GM21515 (cell line): ENCODE measurements around the gene NR5A1.

Experiments used
- ATAC-seq: cut with Tn5 transposase; IDR thresholded peaks from one replicate; pipeline ENCODE4 v1.9.1; 2021; ENCODE audit not compliant: unreplicated experiment

NR5A1 gene

DNA sequence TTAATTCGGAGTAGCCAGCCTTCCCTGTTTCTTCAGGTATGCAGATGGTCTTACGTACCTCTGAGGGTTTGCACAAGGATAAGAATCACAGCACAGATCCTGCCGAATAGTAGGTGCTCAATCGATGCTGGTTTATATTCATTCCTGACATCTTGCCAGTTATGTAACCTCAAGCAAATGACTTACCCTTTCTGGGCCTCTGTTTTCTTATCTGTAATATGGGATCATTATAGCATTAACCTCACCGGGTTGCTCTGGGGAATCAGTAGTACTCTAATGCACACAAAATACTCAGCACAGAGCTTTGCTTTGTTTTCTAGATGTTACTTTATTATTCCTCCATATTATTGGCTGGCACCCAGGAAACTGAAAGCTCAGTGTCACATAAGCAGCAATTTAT lies 7.7 kb upstream of the NR5A1 start:
- ATAC-seq = no peak

DNA sequence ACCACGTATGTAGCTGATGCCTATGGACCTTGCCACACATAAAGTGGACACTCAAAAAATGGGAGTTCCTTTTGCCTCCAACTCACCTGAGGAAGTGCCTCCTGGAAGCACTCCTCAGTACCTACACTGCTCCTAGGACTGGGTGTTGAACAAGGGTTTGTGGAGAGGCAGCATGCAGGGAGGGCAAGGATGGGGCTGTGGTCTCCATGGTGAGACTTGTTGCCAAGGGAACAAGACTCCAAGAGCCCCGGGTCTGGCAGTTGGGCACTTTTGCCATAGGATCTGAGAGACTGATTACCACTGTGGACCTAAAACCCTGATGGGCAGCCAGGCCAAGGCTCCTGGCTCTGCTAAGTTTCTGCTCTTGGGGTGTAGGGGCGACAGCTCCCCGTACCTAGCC lies 6.9 kb upstream of the NR5A1 start:
- ATAC-seq = no peak

DNA sequence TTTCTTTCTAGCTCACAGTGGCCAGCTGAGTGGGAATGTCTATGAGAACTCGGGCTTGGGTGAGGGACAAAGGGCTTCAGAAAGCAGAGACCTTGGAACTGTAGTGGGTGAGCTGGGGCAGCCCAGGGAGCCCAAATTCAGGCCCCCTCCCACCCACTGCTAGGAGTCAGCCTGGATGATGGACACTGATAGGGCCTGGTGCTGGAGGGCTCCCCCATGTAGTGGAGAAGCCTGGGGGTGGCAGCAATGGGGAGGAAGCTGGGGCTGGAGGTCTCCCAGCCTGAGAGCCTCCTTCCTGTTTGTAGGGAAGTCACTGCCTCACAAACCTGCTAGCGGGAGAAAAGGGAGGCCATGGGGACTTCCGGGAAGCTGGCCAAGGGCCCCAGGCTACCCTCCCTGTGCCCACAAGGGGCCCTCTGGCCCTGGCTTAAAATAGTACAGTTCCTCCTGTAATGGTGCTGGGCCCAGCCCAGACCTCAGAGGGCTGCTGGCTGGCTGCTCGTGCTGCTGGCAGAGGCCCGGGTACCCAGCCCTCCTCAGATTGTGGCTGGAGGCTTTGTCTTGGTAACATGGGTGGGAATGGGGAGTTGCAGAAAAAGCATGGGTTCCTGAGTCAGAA lies 6.3 kb upstream of the NR5A1 start:
- ATAC-seq = no peak

DNA sequence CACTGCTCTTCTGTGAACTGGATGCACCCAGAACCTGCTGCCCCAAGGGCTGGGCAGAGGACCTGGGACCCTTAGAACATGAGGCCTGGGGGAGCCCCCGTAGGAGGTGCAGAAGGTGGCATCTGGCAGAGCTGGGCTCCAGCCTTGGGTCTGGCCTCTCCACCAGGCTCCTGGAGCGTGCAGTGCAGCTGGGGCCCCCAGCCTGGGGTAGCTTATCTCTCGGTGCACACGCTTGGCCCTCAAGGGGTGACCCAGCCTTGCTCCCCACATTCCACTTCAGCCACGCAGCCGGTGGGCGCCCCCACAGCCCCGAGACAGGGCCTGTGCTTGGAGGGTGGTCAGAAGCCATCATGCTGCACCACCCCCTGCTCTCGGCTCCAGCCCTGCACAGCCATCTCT lies 5.6 kb upstream of the NR5A1 start:
- no peak for ATAC-seq

DNA sequence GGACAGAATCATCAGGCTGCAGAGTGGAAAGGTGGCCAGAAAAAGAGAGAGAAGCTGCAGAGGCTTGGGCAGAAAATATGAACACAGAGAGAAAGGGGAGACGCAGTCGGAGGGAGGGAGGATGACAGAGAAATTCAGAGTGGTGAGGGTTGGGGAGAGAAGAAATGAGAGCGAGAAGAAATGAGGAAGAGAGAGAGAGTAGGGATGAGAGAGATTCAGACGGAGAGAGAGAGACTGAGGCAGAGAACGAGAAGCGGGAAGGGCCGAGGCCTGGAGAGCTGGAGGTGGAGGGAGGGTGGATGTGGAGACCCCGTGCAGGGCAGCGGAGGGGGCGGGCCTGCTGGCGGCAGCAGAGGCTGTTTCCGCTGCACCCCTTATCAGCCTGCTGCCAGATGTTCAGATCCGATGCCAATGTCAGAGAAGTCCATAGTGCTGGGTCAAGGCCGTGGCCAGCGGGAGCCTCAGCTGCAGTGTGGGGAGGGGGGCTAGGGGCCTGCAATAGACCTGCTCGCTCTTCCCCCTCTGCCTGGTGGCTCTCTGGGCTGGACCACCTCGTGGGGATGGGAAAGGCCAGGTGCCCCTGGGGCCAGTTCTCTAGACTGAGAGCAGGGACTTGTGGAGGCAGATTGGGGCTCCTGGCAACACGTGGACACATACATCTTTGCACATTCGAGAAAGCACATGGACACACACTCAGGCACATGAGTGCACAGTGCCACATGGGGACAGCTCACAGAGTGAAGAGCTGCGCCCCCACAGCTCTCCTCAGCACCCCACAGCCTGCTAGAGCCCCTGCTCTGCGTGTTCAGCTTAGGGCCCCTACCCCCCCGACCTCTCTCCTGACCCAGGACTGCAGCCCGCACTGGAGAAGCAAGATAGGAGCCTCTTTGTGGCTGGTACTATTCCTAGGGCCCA lies 4.9 kb upstream of the NR5A1 start:
- no peak for ATAC-seq

DNA sequence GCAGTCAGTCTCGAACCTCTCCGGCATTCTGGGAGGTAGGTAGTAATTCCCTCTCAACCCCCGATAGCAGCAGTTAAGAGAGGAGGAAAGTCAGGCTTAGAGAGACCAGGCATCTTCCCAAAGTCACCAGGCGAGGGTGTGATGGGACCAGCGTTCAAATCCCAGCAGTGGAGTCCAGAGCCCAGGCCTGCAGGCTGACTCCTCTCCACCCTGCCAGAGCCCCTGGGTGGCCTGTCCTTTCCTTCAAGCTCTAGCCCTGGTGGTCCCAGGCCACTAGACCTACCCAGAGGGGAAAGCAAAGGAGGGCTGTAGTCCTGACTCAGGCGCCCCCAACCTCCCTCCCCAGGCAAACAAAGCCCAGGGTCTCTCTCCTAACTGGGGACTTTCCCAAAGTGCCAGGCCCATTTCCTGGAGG lies 4.2 kb upstream of the NR5A1 start:
- ATAC-seq = no peak

DNA sequence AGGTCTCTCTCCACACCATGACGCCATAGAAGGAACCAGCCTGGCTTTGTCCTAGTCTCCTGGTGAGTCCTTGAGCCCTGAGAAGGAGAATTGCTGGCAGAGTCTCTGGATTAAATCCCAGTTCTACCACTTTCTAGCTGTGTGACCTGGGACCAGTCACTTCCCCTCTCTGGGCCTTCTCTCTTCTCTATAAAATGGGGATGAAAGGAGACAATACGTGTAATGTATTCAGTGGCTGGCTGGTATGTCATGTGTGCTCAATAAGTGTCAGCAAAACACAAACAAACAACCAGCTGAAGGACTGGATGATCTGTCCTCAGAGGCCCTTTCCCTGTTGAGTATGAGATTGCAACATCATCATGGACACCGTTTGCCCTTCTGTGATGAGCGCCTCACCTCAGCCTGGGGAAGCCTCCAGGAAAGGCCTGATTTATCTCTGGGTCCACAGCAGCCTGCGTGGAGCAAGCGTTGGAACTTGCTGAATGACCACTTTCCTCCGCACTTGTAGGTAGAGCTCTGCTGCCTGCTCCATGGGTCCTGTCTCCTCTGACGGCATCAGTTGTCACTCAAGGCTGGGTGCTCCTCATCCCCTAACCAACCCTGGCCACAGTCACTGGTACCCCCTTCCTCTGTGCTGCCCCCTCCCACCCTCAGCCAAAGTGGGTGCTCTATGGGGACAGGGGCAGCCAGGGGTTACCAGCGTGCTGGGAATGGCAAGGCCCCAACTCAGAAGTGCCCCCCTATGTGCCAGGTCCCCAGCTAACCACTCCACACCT lies 3.6 kb upstream of the NR5A1 start:
- ATAC-seq = no peak

DNA sequence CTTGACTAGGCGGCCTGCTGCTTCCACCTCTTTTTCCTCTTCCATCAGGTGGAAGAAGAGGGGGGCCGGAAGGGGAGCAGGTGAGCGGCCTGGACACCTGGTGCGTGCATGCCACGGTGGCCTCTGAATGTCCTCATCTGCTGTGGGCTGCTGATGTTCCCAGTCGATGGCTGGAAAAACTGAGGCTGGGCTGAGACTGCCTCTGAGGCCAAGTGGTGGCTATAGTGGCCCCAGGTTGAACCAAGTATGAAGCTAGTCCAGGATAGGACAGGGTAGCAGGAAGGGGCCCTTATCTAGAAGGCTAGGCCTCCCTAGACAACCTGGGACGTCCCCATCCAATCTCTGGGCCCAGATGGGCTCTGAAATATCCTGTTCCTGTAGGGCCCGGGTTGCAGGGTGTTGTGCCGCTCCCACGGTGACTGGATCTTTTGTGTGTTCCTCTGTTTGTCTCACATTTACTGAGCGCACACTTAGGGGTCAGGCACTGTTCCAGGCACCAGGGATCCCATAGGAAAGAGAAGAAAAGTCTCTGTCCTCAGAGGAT lies 753 bp upstream of the NR5A1 start:
- ATAC-seq = no peak

DNA sequence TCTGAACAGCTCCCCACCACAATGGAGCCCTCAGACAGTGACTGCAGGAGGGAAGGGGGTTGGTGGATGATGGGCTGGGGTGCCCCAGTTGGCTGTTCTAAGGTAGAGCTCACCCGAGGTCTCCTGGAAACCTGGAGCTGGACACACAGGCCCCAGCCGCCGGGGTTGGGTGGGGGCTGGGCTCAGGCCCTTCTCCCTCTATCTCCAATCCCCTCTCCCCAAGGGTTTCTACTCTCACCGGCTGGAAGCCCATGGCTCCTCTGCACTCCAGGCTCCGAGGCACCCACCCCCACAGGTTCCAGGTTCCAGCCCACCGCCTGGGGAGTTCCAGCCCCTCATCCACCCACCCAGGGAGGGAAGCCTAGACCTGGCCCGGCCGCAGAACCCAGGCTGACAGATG lies 766 bp downstream of the NR5A1 start:
- ATAC-seq = no peak

DNA sequence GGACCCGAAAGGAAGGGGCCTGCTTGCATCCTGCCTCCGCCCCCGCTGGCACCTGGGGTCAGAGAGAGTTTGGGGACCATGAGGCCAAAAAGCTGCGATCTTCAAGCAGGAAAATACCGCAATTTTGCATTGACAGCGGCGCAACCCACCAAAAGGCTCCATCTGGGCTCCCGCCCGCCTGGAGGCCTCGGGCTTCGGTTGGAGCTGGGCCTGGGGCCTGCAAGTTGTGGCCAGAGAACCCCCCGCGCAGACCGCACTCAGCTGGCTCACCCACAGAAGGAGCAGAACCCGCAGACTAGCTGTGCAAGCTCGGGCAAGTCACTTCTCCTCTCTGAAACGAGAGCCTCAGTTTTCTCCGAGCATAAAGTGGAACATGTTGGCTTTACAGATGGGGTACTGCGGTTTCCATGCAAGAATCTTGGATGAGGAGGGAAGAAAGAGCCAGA lies 1.3 kb downstream of the NR5A1 start:
- no peak for ATAC-seq

DNA sequence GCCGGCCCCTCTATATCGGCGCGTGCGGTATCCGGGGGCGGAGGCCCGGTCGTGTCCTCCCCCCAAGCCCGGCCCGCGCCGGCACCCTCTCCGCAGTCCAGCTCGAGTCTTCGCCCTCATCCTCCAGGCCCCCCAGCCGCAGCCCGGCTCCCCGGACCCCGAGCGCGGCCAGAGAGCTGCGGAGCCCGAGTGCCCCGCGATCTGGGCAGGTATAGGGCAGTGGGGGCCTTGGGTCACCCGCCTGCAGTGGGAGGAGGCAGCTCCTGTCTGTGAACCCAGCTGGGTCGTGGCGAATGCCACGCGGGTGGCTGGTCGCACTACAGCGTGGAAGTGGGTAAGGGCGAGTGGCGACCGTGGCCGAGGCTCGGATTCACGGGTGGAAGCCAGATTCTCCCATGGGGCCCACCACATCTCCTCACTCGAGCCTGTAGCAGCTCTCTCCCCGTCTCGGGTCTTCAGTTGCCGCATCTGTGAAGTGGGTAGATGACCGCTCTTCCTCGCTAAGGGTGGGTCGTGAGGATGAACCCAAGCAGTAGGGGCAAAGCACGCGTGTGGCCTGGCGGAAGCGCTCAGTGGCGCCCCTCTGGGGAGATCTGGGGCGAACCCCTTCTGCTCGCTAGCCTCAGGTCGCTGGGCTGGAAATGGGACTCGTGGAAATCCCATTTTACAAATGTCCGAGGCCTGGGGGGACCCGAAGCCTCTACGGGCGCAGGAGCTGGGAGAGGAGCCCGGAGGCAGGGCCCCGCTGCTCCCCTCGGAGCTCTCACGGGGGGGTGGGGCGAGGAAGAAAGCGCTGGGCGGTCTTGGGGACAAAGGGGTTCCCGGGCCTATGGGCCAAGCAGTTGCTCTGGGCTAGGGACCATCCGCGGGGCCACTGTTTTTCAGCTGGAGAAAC lies 1.9 kb downstream of the NR5A1 start:
- no peak for ATAC-seq

DNA sequence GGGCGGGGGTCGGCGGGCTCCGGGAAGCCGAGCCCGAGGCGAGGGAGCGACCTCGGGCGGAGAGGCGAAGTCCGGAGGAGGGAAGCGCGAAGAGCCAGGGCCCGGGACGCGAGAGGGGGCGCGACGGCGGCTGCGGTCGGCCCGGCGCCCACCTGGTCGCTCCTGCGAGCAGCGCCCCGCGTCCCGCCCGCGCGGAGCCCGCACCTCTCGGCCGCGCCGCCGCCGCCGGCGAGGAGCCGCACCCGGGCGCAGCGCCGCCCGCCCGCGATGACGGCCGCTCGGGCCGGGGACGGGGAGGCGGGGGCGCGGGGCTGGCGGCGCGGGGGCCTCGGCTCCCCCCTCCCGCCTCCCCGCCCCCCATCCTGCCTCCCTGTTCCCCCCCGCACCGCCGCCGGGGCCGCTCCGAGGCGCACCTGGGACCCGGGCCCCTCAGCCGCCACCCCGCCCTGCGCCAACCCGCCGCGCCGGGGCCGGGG lies 2.6 kb downstream of the NR5A1 start:
- no peak for ATAC-seq

DNA sequence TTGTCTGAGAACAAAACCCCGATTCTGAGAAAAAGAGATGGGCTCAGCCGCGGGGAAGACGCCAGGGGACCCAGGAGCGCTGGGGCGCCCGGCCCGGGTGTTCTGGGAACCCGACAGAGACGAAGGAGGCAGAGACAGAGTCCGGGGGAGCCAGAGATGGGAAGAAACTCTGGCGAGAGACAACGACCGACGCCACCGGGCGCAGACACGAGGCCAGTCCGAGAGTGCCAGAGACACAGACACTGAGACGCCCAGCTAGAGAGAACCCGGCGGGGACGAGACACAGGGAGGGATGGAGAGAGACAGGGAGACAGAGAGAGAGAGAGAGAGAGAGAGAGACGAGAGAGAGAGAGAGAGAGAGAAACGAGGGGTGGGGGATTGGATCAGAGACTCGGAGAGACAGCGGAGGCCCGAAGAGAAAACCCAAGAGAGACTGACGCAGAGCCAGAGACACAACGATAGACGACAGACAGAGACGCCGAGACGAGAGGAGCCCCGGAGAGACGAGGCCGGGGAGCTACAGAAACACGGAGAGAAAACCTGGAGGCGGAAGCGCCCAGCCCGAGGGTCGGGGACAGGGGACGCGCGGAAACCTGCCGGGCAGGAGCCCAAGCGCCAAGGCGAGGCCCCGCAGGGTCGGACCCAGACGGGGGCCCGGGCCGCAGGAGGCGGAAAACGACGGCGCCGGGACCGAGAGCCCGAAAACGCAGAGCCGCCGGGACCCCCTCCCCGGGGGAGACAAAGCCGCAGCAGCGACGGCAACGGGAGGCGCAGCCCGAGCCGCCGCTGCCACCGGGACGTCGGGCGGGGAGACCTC lies 3.3 kb downstream of the NR5A1 start:
- no peak for ATAC-seq

DNA sequence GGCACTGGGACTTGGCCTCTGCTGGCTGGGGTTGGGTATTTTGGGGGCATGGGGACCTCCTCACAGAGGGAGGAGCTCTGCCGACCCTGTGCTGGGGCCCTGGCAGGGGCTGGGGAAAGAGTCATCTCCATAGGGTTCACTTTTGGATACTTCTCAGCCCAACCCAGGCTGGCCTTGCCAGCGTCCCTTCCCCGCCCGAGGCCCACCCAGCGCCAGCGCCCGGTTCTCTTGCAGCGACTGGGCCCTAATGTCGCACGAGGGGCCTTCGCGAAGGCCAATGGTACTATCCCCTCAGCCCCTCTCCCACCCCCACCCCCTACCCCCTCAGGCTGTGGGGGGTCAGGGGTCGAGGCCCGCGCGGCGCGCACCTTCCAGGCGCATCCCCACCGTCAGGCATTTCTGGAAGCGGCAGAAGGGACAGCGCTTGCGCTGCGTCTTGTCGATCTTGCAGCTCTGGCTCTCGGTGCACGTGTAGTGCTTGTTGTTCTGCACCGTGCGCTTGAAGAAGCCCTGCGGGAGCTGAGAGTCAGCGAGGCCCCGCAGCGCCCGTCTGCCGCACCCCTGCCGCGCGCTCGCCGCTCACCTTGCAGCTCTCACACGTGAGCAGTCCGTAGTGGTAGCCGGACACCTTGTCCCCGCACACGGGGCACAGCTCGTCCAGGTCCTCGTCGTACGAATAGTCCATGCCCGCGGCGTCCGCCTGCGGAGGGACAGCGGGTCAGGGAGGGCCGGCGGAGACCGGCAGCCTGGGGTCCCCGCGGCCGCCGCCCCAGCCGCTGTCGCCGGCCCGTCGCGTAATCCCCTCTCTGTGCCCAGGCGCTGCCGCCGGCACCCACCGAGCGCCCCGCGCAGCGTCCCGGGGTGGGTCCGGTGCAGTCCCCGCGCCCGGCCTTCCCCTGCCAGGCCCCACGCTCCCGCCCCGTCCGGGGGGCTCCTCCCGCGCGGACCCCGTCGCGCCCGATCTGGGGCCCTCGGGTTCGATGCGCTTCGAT lies 4.2 kb downstream of the NR5A1 start:
- ATAC-seq = no peak

DNA sequence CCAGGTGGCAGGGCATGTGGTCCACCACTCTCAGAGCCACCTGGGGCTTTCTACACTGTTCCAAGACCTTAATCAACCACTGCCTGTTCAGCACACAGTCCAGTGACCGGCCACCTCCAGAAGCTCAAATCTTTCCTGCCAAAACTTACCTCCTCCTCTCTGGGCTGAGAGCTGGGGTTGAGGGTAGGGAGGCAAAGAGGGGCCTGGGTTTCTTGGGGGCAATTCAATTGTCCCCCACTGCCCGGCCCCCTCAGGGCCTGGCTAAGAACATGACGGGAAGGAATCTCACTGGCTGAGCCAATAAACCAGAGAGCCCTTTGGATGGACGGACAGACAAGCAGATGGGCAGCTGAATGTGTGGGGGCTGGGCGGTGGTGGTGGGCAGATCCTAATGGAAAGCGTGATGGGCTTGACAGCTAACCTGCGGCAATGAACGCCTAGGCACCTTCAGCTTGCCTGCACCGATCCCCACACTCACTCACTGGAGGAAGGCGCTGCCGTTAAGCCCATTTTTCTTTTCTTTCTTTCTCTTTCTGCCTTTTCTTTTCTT lies 5.4 kb downstream of the NR5A1 start:
- no peak for ATAC-seq

DNA sequence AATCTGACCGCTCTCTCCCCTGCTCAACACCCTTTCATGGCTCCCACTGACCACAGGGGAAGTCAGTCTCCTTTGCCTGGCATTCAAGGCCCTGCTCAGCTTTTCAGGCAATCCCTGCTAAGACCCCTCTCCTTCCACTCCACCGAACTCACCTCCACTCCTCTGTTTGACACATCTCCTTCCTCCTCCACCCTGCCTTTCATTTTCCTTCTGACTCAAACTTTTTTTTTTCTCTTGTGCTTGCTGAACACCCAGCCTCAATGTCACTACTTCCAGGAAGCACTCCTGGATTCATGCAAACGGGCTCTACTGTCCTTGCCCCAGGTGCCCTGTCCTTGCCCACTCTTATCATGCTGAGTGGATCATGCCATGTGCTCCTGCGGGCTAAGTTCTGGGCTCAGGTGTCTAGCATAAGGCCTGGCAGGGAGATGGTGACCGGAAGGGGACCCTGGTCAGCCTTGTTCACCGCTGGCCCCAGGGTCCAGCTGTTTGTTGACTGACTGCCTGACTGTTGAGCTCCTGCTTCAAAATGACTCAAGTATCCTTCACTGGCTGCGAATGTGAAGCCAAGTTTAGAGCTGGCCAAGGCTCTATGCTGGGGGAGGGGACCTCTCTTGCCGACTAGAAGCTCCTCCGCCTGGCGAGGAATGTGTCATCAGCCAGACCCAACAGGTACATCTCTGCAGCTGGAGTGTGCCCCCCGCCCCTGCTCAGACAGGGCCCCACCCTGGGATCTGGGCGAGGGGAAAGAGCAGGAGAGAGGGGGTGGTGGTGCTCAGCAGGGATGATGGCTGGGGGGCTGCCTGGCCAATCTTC lies 6.2 kb downstream of the NR5A1 start:
- ATAC-seq = no peak
